Parathyroid adenoma (tissue), 2 donors: ENCODE data around the gene PRKN.
"Not testable (repeated sequence)": the region's sequence is repeated elsewhere in the genome, so short reads cannot be mapped to it uniquely, and the experiment has no call there.

Experiments
- H2AFZ ChIP-seq: fragments of 300-600 bp; sonication (generic); one replicate; pipeline ENCODE4 v1.7.0; 2017; ENCODE audit warnings: antibody characterized with exemption, mild to moderate bottlenecking
- H3K27ac ChIP-seq: fragments of 300-600 bp; sonication (generic); one replicate; pipeline ENCODE4 v1.7.0; 2017
- H3K27me3 ChIP-seq: fragments of 300-600 bp; sonication (generic); one replicate; pipeline ENCODE4 v1.7.0; 2017; ENCODE audit warnings: low read length; ENCODE audit not compliant: control insufficient read depth, insufficient read depth
- H3K36me3 ChIP-seq: fragments of 300-600 bp; sonication (generic); one replicate; pipeline ENCODE4 v1.7.0; 2017; ENCODE audit warnings: low read length; ENCODE audit not compliant: control insufficient read depth, insufficient read depth
- H3K4me1 ChIP-seq: fragments of 300-600 bp; sonication (generic); one replicate; pipeline ENCODE4 v1.7.0; 2017; ENCODE audit warnings: control low read depth
- H3K4me2 ChIP-seq: fragments of 300-600 bp; sonication (generic); one replicate; pipeline ENCODE4 v1.7.0; 2017; ENCODE audit warnings: low read length
- H3K4me3 ChIP-seq: fragments of 300-600 bp; sonication (generic); one replicate; pipeline ENCODE4 v1.7.0; 2017; ENCODE audit warnings: low read depth, low read length
- H3K79me2 ChIP-seq: fragments of 300-600 bp; sonication (generic); one replicate; pipeline ENCODE4 v1.7.0; 2017; ENCODE audit warnings: control low read depth
- H3K9ac ChIP-seq: fragments of 300-600 bp; sonication (generic); one replicate; pipeline ENCODE4 v1.7.0; 2017; ENCODE audit warnings: mild to moderate bottlenecking
- H3K9me3 ChIP-seq: fragments of 300-600 bp; sonication (generic); one replicate; pipeline ENCODE4 v1.7.0; 2017; ENCODE audit warnings: low read length; ENCODE audit not compliant: control insufficient read depth
- TF ChIP-seq, protein P1 (sequence below): fragments of 300-600 bp; sonication (generic); IDR thresholded peaks from one replicate; pipeline ENCODE4 v1.7.0; 2017; ENCODE audit warnings: antibody characterized with exemption, mild to moderate bottlenecking
- donor health status: primary hyperparathyroidism.

Gene PRKN

DNA sequence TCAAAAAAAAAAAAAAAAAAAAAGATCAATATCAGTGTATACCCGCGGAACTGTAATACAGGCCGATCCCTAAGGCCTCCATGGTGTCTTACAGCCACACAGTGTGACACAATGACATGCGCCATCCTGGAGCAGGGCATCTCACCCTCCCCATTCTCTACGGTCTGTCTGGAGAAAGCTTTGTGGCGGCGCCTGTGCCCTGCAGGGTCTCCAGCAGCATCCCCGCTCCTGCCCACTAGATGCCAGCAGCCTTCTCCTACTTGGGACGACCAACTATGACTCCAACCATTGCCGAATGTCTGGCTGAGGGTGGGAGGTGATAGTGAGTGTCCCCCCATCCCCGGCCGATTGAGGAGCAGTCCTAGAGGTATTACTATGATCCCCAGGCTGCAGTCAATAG lies 894.9 kb downstream of the PRKN start:
- H3K4me1 ChIP-seq, result peaks cover 3% of the 10 kb centered on the region

DNA sequence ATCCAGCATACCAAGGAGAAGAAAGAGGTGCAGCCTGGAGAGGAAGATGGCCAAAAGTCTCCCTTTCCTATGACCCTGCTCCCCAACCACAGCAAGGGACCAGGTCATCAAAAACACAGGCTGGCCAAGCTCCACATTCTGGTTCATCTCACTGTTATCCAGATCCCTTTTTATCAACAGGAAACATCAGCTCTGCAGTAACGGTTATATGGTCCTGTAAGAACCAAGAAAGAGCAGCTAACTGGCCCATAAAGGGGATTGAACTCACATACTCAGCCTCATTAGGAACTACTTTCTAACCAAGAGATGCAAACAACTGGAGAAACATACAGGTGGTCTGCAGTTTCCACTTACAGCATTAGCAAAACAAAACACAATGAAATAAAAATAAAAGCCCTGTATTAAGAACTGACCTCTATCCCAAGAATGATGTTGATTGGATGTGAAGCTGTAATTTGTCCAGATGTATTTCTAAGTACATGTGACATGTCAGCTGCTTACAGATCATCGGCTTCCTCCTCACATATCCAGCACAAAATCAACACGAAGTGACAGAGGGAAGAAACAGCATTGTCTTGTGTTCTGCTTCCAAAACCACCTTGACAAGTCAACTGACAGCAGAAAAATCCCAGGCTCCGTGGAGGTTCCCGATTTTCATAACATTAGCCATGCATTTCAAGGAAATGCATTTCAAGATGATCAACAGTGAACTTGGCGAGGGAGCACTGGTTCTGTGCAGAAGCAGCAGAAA lies 896.5 kb downstream of the PRKN start:
- Histone ChIP-seq H3K36me3 (no peaks in the 10 kb centered on the region), H3K9me3 (no peaks in the 10 kb centered on the region), H3K27ac (no peak overlapping the region), H3K4me1 (no peaks in the 10 kb centered on the region), H3K4me2 (no peak overlapping the region), H3K79me2 (no peaks in the 10 kb centered on the region), H2AFZ (no peak overlapping the region), H3K4me3 (no peak overlapping the region), H3K9ac (no peak overlapping the region), H3K27me3 (no peaks in the 10 kb centered on the region)
- TF ChIP-seq, protein P1, sequence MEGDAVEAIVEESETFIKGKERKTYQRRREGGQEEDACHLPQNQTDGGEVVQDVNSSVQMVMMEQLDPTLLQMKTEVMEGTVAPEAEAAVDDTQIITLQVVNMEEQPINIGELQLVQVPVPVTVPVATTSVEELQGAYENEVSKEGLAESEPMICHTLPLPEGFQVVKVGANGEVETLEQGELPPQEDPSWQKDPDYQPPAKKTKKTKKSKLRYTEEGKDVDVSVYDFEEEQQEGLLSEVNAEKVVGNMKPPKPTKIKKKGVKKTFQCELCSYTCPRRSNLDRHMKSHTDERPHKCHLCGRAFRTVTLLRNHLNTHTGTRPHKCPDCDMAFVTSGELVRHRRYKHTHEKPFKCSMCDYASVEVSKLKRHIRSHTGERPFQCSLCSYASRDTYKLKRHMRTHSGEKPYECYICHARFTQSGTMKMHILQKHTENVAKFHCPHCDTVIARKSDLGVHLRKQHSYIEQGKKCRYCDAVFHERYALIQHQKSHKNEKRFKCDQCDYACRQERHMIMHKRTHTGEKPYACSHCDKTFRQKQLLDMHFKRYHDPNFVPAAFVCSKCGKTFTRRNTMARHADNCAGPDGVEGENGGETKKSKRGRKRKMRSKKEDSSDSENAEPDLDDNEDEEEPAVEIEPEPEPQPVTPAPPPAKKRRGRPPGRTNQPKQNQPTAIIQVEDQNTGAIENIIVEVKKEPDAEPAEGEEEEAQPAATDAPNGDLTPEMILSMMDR, result no peak

More for the DNA sequence above, 894.9 kb downstream of the PRKN start:
- Histone ChIP-seq H2AFZ (no peak overlapping the region), H3K27ac (no peak overlapping the region), H3K4me2 (no peak overlapping the region), H3K27me3 (no peaks in the 10 kb centered on the region), H3K9me3 (no peaks in the 10 kb centered on the region), H3K36me3 (no peaks in the 10 kb centered on the region), H3K79me2 (no peaks in the 10 kb centered on the region), H3K9ac (no peak overlapping the region), H3K4me3 (no peak overlapping the region)
- TF ChIP-seq, protein P1, result no peak

GRCh38 chr6:161829291-161829729 lies 898.3 kb downstream of the PRKN start:
- H2AFZ ChIP-seq, result no peak overlapping the region
- H3K36me3 ChIP-seq, result no peaks in the 10 kb centered on the region
- H3K27me3 ChIP-seq, result no peaks in the 10 kb centered on the region
- no peaks in the 10 kb centered on the region for H3K79me2 ChIP-seq
- TF ChIP-seq, protein P1, result no peak
- H3K9me3 ChIP-seq, result no peaks in the 10 kb centered on the region
- no peaks in the 10 kb centered on the region for H3K4me1 ChIP-seq
- no peak overlapping the region for H3K4me2 ChIP-seq
- H3K27ac ChIP-seq, result no peak overlapping the region
- no peak overlapping the region for H3K9ac ChIP-seq
- no peak overlapping the region for H3K4me3 ChIP-seq

DNA sequence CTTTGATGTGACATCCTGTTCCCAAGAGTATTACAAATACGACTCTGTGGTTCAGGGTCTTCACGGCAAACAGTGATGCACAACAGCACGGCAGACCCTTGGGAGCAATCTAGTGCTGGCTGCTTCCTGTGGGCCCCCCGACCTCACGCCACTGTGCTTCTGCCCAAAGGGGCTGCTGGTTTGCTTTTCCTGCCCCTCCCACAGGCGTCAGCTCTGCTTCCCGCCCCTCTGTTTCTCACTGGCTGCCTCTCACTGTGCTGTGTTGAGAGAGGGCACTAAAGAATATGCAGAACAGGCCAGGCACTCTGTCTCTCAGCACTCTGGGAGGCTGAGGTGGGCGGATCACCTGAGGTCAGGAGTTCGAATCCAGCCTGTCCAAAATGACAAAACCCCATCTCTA lies 899.2 kb downstream of the PRKN start:
- Histone ChIP-seq H3K9me3 (no peaks in the 10 kb centered on the region), H3K4me3 (no peak overlapping the region), H3K36me3 (no peaks in the 10 kb centered on the region), H2AFZ (no peak overlapping the region), H3K27me3 (no peaks in the 10 kb centered on the region), H3K79me2 (no peaks in the 10 kb centered on the region), H3K27ac (no peak overlapping the region), H3K4me2 (no peak overlapping the region), H3K4me1 (no peaks in the 10 kb centered on the region), H3K9ac (no peak overlapping the region)
- TF ChIP-seq, protein P1, result no peak

- H3K4me1 ChIP-seq, result no peaks in the 10 kb centered on the region
- no peaks in the 10 kb centered on the region for H3K27me3 ChIP-seq
- no peak overlapping the region for H2AFZ ChIP-seq
- H3K9ac ChIP-seq, result no peak overlapping the region
- no peak overlapping the region for H3K4me3 ChIP-seq
- H3K9me3 ChIP-seq, result no peaks in the 10 kb centered on the region
- no peak overlapping the region for H3K4me2 ChIP-seq
- H3K27ac ChIP-seq, result no peak overlapping the region
- H3K79me2 ChIP-seq, result no peaks in the 10 kb centered on the region
- TF ChIP-seq, protein P1, result no peak
- H3K36me3 ChIP-seq, result no peaks in the 10 kb centered on the region
Observed at GRCh38 chr6:161826512-161826911, 901.1 kb downstream of the PRKN start.

- H3K27ac ChIP-seq, H3K79me2 ChIP-seq: not testable (repeated sequence)
Observed at GRCh38 chr6:161822204-161822603, 905.4 kb downstream of the PRKN start.

More at GRCh38 chr6:161822204-161822603, 905.4 kb downstream of the PRKN start:
- H3K4me3 ChIP-seq, H2AFZ ChIP-seq, H3K27me3 ChIP-seq, H3K4me2 ChIP-seq, H3K9me3 ChIP-seq, H3K36me3 ChIP-seq, H3K9ac ChIP-seq, H3K4me1 ChIP-seq: not testable (repeated sequence)
